Tibial nerve (tissue), 4 donors: ENCODE measurements around the gene SCN3B. TPM values are rescaled to one million over a fixed set of nuclear protein-coding genes. Genes with fewer than 3 reads are reported as not detected.

ENCODE experiments used
- DNase-seq, 2 donors: peaks; one replicate each; pipeline ENCODE4 v3.0.0-alpha.2; 2019; ENCODE audit warnings: low spot score in 2 of 2
- H3K27ac ChIP-seq, 4 donors: fragments of 200-600 bp; sonication (generic) in 3 of 4; one replicate each; pipeline ENCODE4 v1.5.1; 2017 to 2019; ENCODE audit warnings: mild to moderate bottlenecking in 1 of 4
- H3K27me3 ChIP-seq, 2 donors: fragments of 200-600 bp; sonication (generic) in 1 of 2; one replicate each; pipeline versions ENCODE4 v1.5.1 to v1.6.0; 2017 to 2019
- H3K36me3 ChIP-seq, 3 donors: fragments of 200-600 bp; sonication (generic); one replicate each; pipeline ENCODE4 v1.5.1; 2018 to 2019
- H3K4me1 ChIP-seq, 4 donors: fragments of 200-600 bp; sonication (generic) in 3 of 4; one replicate each; pipeline ENCODE4 v1.5.1; 2017 to 2019
- H3K4me3 ChIP-seq, 4 donors: fragments of 200-600 bp; sonication (generic) in 3 of 4; one replicate each; pipeline ENCODE4 v1.5.1; 2017 to 2019; ENCODE audit warnings: mild to moderate bottlenecking in 1 of 4, moderate library complexity in 1 of 4
- H3K9me3 ChIP-seq, 4 donors: fragments of 200-600 bp; sonication (generic) in 3 of 4; one replicate each; pipeline ENCODE4 v1.5.1; 2017 to 2019
- EP300 ChIP-seq, 2 donors: sonication (generic); formaldehyde crosslinking; IDR thresholded peaks; one replicate each; pipeline ENCODE4 v1.6.1; 2017; ENCODE audit warnings: antibody characterized with exemption in 2 of 2, mild to moderate bottlenecking in 1 of 2
- POLR2A ChIP-seq, 2 donors: fragments of 450-650 bp; IDR thresholded peaks; one replicate each; pipeline ENCODE4 v1.6.1; 2017; ENCODE audit warnings: antibody characterized with exemption in 2 of 2, mild to moderate bottlenecking in 2 of 2, moderate library complexity in 2 of 2
- WGBS, 2 donors: methylation state at CpG; one replicate each; pipeline ENCODE4 v1.1.5; 2018; 5-methylcytosine and 5-hydroxymethylcytosine counted together
- total RNA-seq, 4 donors: library from RNA; depleted of rRNA; stranded (reverse); fragments of >200 nt; gene quantifications; one replicate each; pipeline ENCODE4 v1.1.0, GENCODE V29; 2016
- TF ChIP-seq, protein P1 (sequence below), 5 experiments: fragments of 200-600 bp in 3 of 5; fragments of 450-650 bp in 2 of 5; sonication (generic) in 3 of 5; IDR thresholded peaks; one replicate each; pipeline ENCODE4 v1.5.1; 2016 to 2019; ENCODE audit warnings: antibody characterized with exemption in 5 of 5, mild to moderate bottlenecking in 3 of 5, moderate library complexity in 2 of 5

SCN3B gene
- total RNA-seq, 4 donors from 2014 or later = under 0.01 to 3.6 (median 1.3) TPM

- DNase-seq = no peak
- 71 to 85% methylated on average over 3 to 5 of the region's 5 CpGs for WGBS, 2 donors
- peaks cover 0 to 13% (median 4%) of the 10 kb centered on the region in 4 donors for H3K4me1 ChIP-seq
- TF ChIP-seq POLR2A (IDR thresholded peaks at IDR 0.05) = no peak
- TF ChIP-seq, protein P1, sequence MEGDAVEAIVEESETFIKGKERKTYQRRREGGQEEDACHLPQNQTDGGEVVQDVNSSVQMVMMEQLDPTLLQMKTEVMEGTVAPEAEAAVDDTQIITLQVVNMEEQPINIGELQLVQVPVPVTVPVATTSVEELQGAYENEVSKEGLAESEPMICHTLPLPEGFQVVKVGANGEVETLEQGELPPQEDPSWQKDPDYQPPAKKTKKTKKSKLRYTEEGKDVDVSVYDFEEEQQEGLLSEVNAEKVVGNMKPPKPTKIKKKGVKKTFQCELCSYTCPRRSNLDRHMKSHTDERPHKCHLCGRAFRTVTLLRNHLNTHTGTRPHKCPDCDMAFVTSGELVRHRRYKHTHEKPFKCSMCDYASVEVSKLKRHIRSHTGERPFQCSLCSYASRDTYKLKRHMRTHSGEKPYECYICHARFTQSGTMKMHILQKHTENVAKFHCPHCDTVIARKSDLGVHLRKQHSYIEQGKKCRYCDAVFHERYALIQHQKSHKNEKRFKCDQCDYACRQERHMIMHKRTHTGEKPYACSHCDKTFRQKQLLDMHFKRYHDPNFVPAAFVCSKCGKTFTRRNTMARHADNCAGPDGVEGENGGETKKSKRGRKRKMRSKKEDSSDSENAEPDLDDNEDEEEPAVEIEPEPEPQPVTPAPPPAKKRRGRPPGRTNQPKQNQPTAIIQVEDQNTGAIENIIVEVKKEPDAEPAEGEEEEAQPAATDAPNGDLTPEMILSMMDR (IDR thresholded peaks at IDR 0.05) = no peak
- H3K27ac ChIP-seq = no peak overlapping the region
- no peaks in the 10 kb centered on the region for H3K36me3 ChIP-seq
- H3K27me3 ChIP-seq = no peaks in the 10 kb centered on the region
- H3K9me3 ChIP-seq = no peaks in the 10 kb centered on the region
- H3K4me3 ChIP-seq = no peak overlapping the region
Observed at GRCh38 chr11:123585206-123585605, 69.2 kb downstream of the SCN3B start.

DNA sequence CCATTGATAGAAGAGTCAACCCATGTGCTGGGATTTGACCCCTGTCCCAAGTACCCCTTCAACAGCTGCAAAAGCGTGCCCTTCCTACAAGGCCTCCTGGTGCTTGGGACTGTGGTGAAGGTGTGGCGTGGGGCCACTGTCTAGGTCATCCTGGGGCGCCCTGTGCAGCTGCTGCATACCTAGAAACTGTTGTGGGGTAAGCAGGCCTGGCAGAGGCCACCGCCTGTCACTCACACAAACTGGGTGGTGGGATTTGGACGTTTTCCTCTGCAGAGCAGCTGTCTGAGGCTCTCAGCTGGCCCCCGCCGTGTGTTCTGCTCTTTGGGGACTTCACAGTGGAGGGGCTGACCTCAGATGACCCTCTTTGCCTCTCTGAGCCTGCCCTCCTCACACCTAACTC, 69.7 kb downstream of the SCN3B start:
- WGBS, 2 donors = 83 to 84% methylated on average over 7 of the region's 7 CpGs
- Histone ChIP-seq H3K27ac (no peak overlapping the region), H3K4me1 (peaks cover 0 to 8% (median 3%) of the 10 kb centered on the region in 4 donors), H3K36me3 (no peaks in the 10 kb centered on the region), H3K27me3 (no peaks in the 10 kb centered on the region), H3K9me3 (no peaks in the 10 kb centered on the region), H3K4me3 (no peak overlapping the region)
- no peak for DNase-seq
- TF ChIP-seq EP300 (IDR thresholded peaks at IDR 0.05) (no peak), POLR2A (IDR thresholded peaks at IDR 0.05) (no peak)
- TF ChIP-seq, protein P1 (IDR thresholded peaks at IDR 0.05) = no peak

DNA sequence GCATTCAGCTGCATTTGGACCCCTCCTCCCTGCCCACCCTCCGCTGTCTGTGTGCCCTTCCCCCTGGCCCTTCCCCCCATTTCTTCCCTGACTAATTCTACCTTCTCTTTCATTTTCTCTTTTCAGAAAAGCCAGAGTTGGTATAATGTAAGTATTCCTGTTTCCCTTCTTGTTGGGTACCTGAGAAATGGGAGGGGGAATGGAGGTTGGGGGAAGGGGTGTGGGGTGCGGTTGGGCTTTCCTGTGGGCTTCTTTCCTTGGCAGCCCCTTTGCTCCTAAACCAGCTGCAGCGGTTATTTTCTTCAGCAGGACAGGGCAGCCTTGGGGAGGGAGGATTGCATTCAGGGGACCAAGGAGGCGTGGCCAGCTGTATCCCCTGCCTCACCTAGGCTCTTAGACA, 70.2 kb downstream of the SCN3B start:
- no peaks in the 10 kb centered on the region for H3K27me3 ChIP-seq
- H3K4me1 ChIP-seq = peaks cover 0 to 6% (median 2%) of the 10 kb centered on the region in 4 donors
- no peak overlapping the region for H3K4me3 ChIP-seq
- H3K36me3 ChIP-seq = no peaks in the 10 kb centered on the region
- no peak overlapping the region for H3K27ac ChIP-seq
- no peak for TF ChIP-seq EP300 (IDR thresholded peaks at IDR 0.05)
- no peak for TF ChIP-seq POLR2A (IDR thresholded peaks at IDR 0.05)
- TF ChIP-seq, protein P1 (IDR thresholded peaks at IDR 0.05) = no peak
- no peak for DNase-seq
- H3K9me3 ChIP-seq = no peaks in the 10 kb centered on the region
- WGBS, 2 donors = 86 to 94% methylated on average over 4 of the region's 4 CpGs

- DNase-seq = no peak
- WGBS, 2 donors = 90 to 91% methylated on average over 12 of the region's 12 CpGs
- no peak overlapping the region for H3K27ac ChIP-seq
- H3K9me3 ChIP-seq = no peaks in the 10 kb centered on the region
- no peaks in the 10 kb centered on the region for H3K36me3 ChIP-seq
- no peaks in the 10 kb centered on the region for H3K27me3 ChIP-seq
- H3K4me3 ChIP-seq = no peak overlapping the region
- peaks cover 0 to 6% (median 0%) of the 10 kb centered on the region in 4 donors for H3K4me1 ChIP-seq
- TF ChIP-seq EP300 (IDR thresholded peaks at IDR 0.05) = no peak
Observed at GRCh38 chr11:123582992-123583504, 71.4 kb downstream of the SCN3B start.

- H3K36me3 ChIP-seq = no peaks in the 10 kb centered on the region
- H3K27me3 ChIP-seq = no peaks in the 10 kb centered on the region
- DNase-seq = no peak
- 79 to 90% methylated on average over 22 of the region's 22 CpGs for WGBS, 2 donors
- no peak overlapping the region for H3K27ac ChIP-seq
- no peak overlapping the region for H3K4me3 ChIP-seq
- peaks cover 0 to 12% (median 0%) of the 10 kb centered on the region in 4 donors for H3K4me1 ChIP-seq
- TF ChIP-seq, protein P1 (IDR thresholded peaks at IDR 0.05) = no peak
- TF ChIP-seq EP300 (IDR thresholded peaks at IDR 0.05) = no peak
- no peak for TF ChIP-seq POLR2A (IDR thresholded peaks at IDR 0.05)
- H3K9me3 ChIP-seq = no peaks in the 10 kb centered on the region
Observed at GRCh38 chr11:123581651-123582399, 72.6 kb downstream of the SCN3B start.
